H1 (cell line): Measurements from ENCODE around the gene UVSSA. TPM values are rescaled to one million over a fixed set of nuclear protein-coding genes. Genes with fewer than 3 reads are reported as not detected.

Experiments
- CTCF ChIA-PET: fragments of 300-600 bp; sonication (Branson Sonifier 250); formaldehyde crosslinking; loops from one replicate; lab custom pipeline; 2021; ENCODE audit not compliant: partially characterized antibody; lab: Charles Lee
- POLR2A ChIA-PET: fragments of 300-600 bp; sonication (Branson Sonifier 250); formaldehyde crosslinking; loops from one replicate; lab custom pipeline; 2021; ENCODE audit warnings: inconsistent platforms; ENCODE audit not compliant: partially characterized antibody; lab: Charles Lee
- DNase-seq, 2 experiments: peaks; one replicate each; pipeline versions ENCODE4 v3.0.0 to v3.0.0-alpha.2; 2010 to 2022; ENCODE audit warnings: low spot score in 2 of 2, low read depth in 1 of 2, mixed read lengths in 1 of 2
- FAIRE-seq: peaks from 2 replicates; lab custom pipeline; 2011; peaks lifted over from hg19 to GRCh38; lab: Jason Lieb, UNC
- H2AFZ ChIP-seq: 2 replicates; pipeline ENCODE4 v1.8.1; 2012; ENCODE audit warnings: low read length, inconsistent platforms
- H2AK5ac ChIP-seq: 2 replicates; pipeline ENCODE4 v1.6.1; 2013; ENCODE audit warnings: low read depth, low read length
- H2BK120ac ChIP-seq: replicated peaks from 2 replicates; pipeline ENCODE3; 2013; ENCODE audit warnings: low read depth, low read length, inconsistent platforms
- H2BK12ac ChIP-seq: 2 replicates; pipeline ENCODE4 v1.6.1; 2013; ENCODE audit warnings: low read depth, low read length
- H2BK15ac ChIP-seq: 2 replicates; pipeline ENCODE4 v1.6.1; 2013; ENCODE audit warnings: low read length
- H2BK20ac ChIP-seq: 2 replicates; pipeline ENCODE4 v1.6.1; 2013; ENCODE audit warnings: low read length
- H2BK5ac ChIP-seq: 2 replicates; pipeline ENCODE4 v1.6.1; 2013; ENCODE audit warnings: low read depth, low read length
- H3K14ac ChIP-seq: 2 replicates; pipeline ENCODE4 v1.6.1; 2013; ENCODE audit warnings: inconsistent platforms; ENCODE audit not compliant: insufficient read length
- H3K18ac ChIP-seq: 2 replicates; pipeline ENCODE4 v1.6.1; 2013; ENCODE audit warnings: low read length; ENCODE audit errors: extremely low read depth
- H3K23ac ChIP-seq: 2 replicates; pipeline ENCODE4 v1.6.1; 2013; ENCODE audit warnings: inconsistent platforms; ENCODE audit not compliant: insufficient read length
- H3K23me2 ChIP-seq: 2 replicates; pipeline ENCODE4 v1.6.1; 2013; ENCODE audit warnings: low read depth, low read length
- H3K27ac ChIP-seq: 2 replicates; pipeline ENCODE4 v1.6.1; 2011; ENCODE audit warnings: low read depth, low read length, inconsistent platforms
- H3K27me3 ChIP-seq, 4 experiments: replicated peaks in 1 of 4; 1 replicate in 1 of 4; 2 replicates in 3 of 4; pipeline versions ENCODE4 v1.6.1 to v1.8.1; 2011 to 2013; ENCODE audit warnings: low read length in 3 of 4, mild to moderate bottlenecking in 3 of 4, inconsistent platforms in 2 of 4, mixed read lengths in 2 of 4, moderate library complexity in 1 of 4; ENCODE audit not compliant: control insufficient read depth in 3 of 4, insufficient read depth in 3 of 4; ENCODE audit errors: extremely low read depth in 1 of 4
- H3K36me3 ChIP-seq, 4 experiments: 2 replicates each; pipeline versions ENCODE4 v1.6.1 to v1.8.1; 2011 to 2013; ENCODE audit warnings: mild to moderate bottlenecking in 4 of 4, low read length in 3 of 4, moderate library complexity in 2 of 4, control low read depth in 1 of 4, inconsistent platforms in 1 of 4; ENCODE audit not compliant: insufficient read depth in 4 of 4, control insufficient read depth in 2 of 4
- H3K4ac ChIP-seq: replicated peaks from 2 replicates; pipeline ENCODE3; 2013; ENCODE audit warnings: low read length, low read depth, mixed read lengths, inconsistent platforms; ENCODE audit not compliant: insufficient read length
- H3K4me1 ChIP-seq, 4 experiments: replicated peaks in 1 of 4; 1 replicate in 1 of 4; 2 replicates in 3 of 4; pipeline versions ENCODE4 v1.6.1 to v1.8.1; 2011 to 2013; ENCODE audit warnings: low read length in 3 of 4, inconsistent platforms in 2 of 4, mixed read lengths in 1 of 4; ENCODE audit not compliant: insufficient read depth in 4 of 4, control insufficient read depth in 3 of 4
- H3K4me2 ChIP-seq, 2 experiments: 2 replicates each; pipeline versions ENCODE4 v1.6.1 to v1.8.1; 2011 to 2013; ENCODE audit warnings: low read depth in 2 of 2, low read length in 2 of 2, control low read depth in 1 of 2, inconsistent platforms in 1 of 2, mild to moderate bottlenecking in 1 of 2; ENCODE audit not compliant: insufficient read depth in 1 of 2
- H3K4me3 ChIP-seq, 4 experiments: fragments of 200-600, 300-600 bp in 1 of 4; sonication (generic), shearing (Covaris generic), sonication (Bioruptor Twin) in 1 of 4; 2 replicates each; pipeline versions ENCODE4 v1.5.1 to v1.8.1; 2011 to 2016; ENCODE audit warnings: low read length in 4 of 4, low read depth in 3 of 4, control low read depth in 2 of 4, inconsistent platforms in 2 of 4, mild to moderate bottlenecking in 2 of 4, mixed read lengths in 1 of 4, moderate library complexity in 1 of 4; ENCODE audit not compliant: insufficient read depth in 2 of 4; ENCODE audit errors: extremely low read depth in 1 of 4
- H3K56ac ChIP-seq: replicated peaks from 2 replicates; pipeline ENCODE3; 2013; ENCODE audit warnings: low read depth, mild to moderate bottlenecking, mixed read lengths, low read length, inconsistent platforms; ENCODE audit not compliant: insufficient read length
- H3K79me1 ChIP-seq: 2 replicates; pipeline ENCODE4 v1.6.1; 2013; ENCODE audit warnings: low read depth, low read length, control low read depth
- H3K79me2 ChIP-seq, 2 experiments: 2 replicates each; pipeline versions ENCODE4 v1.6.1 to v1.8.1; 2012 to 2013; ENCODE audit warnings: low read length in 2 of 2, mild to moderate bottlenecking in 2 of 2, inconsistent platforms in 1 of 2; ENCODE audit not compliant: insufficient read depth in 2 of 2, control insufficient read depth in 1 of 2
- H3K9ac ChIP-seq, 4 experiments: replicated peaks in 1 of 4; 1 replicate in 1 of 4; 2 replicates in 3 of 4; pipeline versions ENCODE4 v1.6.1 to v1.8.1; 2011 to 2013; ENCODE audit warnings: low read depth in 3 of 4, low read length in 3 of 4, control low read depth in 2 of 4, mild to moderate bottlenecking in 2 of 4, moderate library complexity in 2 of 4, inconsistent platforms in 1 of 4; ENCODE audit errors: extremely low read depth in 1 of 4
- H3K9me3 ChIP-seq, 2 experiments: 2 replicates each; pipeline versions ENCODE4 v1.6.1 to v1.8.1; 2012 to 2013; ENCODE audit warnings: mild to moderate bottlenecking in 2 of 2, moderate library complexity in 2 of 2, control low read depth in 1 of 2, inconsistent platforms in 1 of 2, low read depth in 1 of 2, low read length in 1 of 2, mixed read lengths in 1 of 2; ENCODE audit not compliant: insufficient read depth in 2 of 2
- H4K20me1 ChIP-seq, 2 experiments: replicated peaks in 1 of 2; 2 replicates each; pipeline versions ENCODE3 to v1.8.1; 2011 to 2013; ENCODE audit warnings: inconsistent platforms in 2 of 2, low read length in 2 of 2, mild to moderate bottlenecking in 1 of 2; ENCODE audit not compliant: insufficient read depth in 2 of 2, control insufficient read depth in 1 of 2
- H4K5ac ChIP-seq: 2 replicates; pipeline ENCODE4 v1.6.1; 2013; ENCODE audit warnings: low read length, low read depth, mixed read lengths, inconsistent platforms; ENCODE audit not compliant: insufficient read length
- H4K8ac ChIP-seq: 2 replicates; pipeline ENCODE4 v1.8.0; 2013; ENCODE audit warnings: mild to moderate bottlenecking, moderate library complexity, low read length, inconsistent platforms; ENCODE audit not compliant: insufficient read depth; ENCODE audit errors: extremely low read depth
- H4K91ac ChIP-seq: replicated peaks from 2 replicates; pipeline ENCODE3; 2013; ENCODE audit warnings: low read length, mixed read lengths, inconsistent platforms; ENCODE audit not compliant: insufficient read length
- EZH2 ChIP-seq: fragments of 200-600 bp; sonication (generic); IDR thresholded peaks from 2 replicates; pipeline ENCODE4 v1.7.1; 2012; ENCODE audit warnings: low read depth, mild to moderate bottlenecking, moderate library complexity, low read length, inconsistent platforms; ENCODE audit not compliant: severe bottlenecking
- GTF2F1 ChIP-seq: IDR thresholded peaks from 2 replicates; pipeline ENCODE4 v1.6.1; 2012; ENCODE audit warnings: low read depth, low read length, improper control_type of control experiment, borderline replicate concordance
- RAD21 ChIP-seq, 2 experiments: IDR thresholded peaks in 1 of 2; conservative IDR thresholded peaks in 1 of 2; 2 replicates each; pipeline ENCODE4 v1.6.1; 2011; ENCODE audit warnings: low read depth in 2 of 2, low read length in 2 of 2, improper control_type of control experiment in 1 of 2, inconsistent platforms in 1 of 2, mild to moderate bottlenecking in 1 of 2, moderate library complexity in 1 of 2
- RFX5 ChIP-seq: IDR thresholded peaks from 2 replicates; pipeline ENCODE4 v1.6.1; 2011; ENCODE audit warnings: low read depth, low read length, improper control_type of control experiment, borderline replicate concordance
- SP2 ChIP-seq: IDR thresholded peaks from 2 replicates; pipeline ENCODE4 v1.6.1; 2012; ENCODE audit warnings: mild to moderate bottlenecking, low read length, inconsistent platforms
- SRF ChIP-seq: IDR thresholded peaks from 2 replicates; pipeline ENCODE4 v1.6.1; 2011; ENCODE audit warnings: mild to moderate bottlenecking, low read depth, low read length, moderate library complexity
- SUZ12 ChIP-seq: fragments of 200-600 bp; sonication (generic); IDR thresholded peaks from 2 replicates; pipeline ENCODE4 v1.6.1; 2012; ENCODE audit warnings: mild to moderate bottlenecking, inconsistent platforms, low read length, moderate library complexity, mixed read lengths
- WGBS, 2 experiments: shearing (Covaris generic) in 1 of 2; methylation state at CpG; one replicate each; pipeline versions ENCODE4 v1.1.6 to v1.1.7; 2013 to 2015; ENCODE audit warnings: low lambda C conversion rate in 2 of 2, mixed read lengths in 2 of 2, inconsistent platforms in 1 of 2, low coverage in 1 of 2, missing lambda C conversion rate in 1 of 2; ENCODE audit not compliant: insufficient replicate concordance in 2 of 2, insufficient coverage in 1 of 2, insufficient read length in 1 of 2; ENCODE audit errors: extremely low coverage in 1 of 2, missing lambda C conversion rate in 1 of 2; 5-methylcytosine and 5-hydroxymethylcytosine counted together
- polyA plus RNA-seq, 7 experiments: library from polyadenylated mRNA; depleted of rRNA in 3 of 7; stranded (reverse) in 5 of 7; unstranded in 2 of 7; fragments of >200 nt in 5 of 7; fragments of 200-250 nt in 2 of 7; gene quantifications; 1 replicate in 5 of 7; 2 replicates in 1 of 7; 4 replicates in 1 of 7; pipeline versions ENCODE4 v1.2.1 to v1.2.3, GENCODE V29; 2011 to 2013; ENCODE audit warnings: missing spikeins in 2 of 7, mixed read lengths in 2 of 7
- total RNA-seq: library from RNA; stranded (reverse); fragmentation: NEBNext Ultra II Directional; extraction: Animal tissue kit (Norgen Biotek cat#: 25700); gene quantifications from 2 replicates; pipeline ENCODE4 v1.2.1, GENCODE V29; 2021

Gene UVSSA
- total and polyA plus RNA-seq, 2 of the 8 experiments (the other 6 are each of a cell fraction or from before 2014, with no cell fraction given), result 14.5 to 19.4 TPM

GRCh38 chr4:1359144-1359501 lies 12.1 kb downstream of the UVSSA start:
- CTCF ChIA-PET, result interaction anchor here (0.9 to 2.5 kb wide), 2 partner anchors 141 to 154 kb away, joined by 3 to 6 read pairs; no protein-coding TSS in a partner anchor
- DNase-seq (no peak), FAIRE-seq (no peak)
- Histone ChIP-seq H4K8ac (no peak overlapping the region), H3K9me3 (no peaks in the 10 kb centered on the region), H3K36me3 (peaks cover 0 to 21% (median 0%) of the 10 kb centered on the region in 4 experiments; a peak in 2 of 8 replicates), H4K5ac (no peak overlapping the region), H3K4me1 (no peaks in the 10 kb centered on the region; a peak in 1 of 7 replicates), H3K9ac (no peak overlapping the region), H3K23me2 (no peaks in the 10 kb centered on the region), H3K79me1 (no peaks in the 10 kb centered on the region; the same call in 1 of the 2 replicates), H3K56ac (no peak overlapping the region), H2AFZ (no peak overlapping the region), H2BK120ac (no peak overlapping the region), H2BK20ac (no peak overlapping the region), H3K18ac (no peak overlapping the region), H2BK5ac (no peak overlapping the region), H3K27me3 (no peaks in the 10 kb centered on the region), H3K4me3 (no peak overlapping the region), H3K23ac (no peak overlapping the region), H2BK15ac (no peak overlapping the region), H4K91ac (no peak overlapping the region), H3K27ac (no peak overlapping the region), H3K4ac (no peak overlapping the region), H3K79me2 (no peaks in the 10 kb centered on the region), H2AK5ac (no peak overlapping the region), H3K14ac (no peak overlapping the region), H3K4me2 (no peak overlapping the region), H2BK12ac (no peak overlapping the region), H4K20me1 (peaks cover 3 to 15% of the 10 kb centered on the region in 2 experiments)
- 94% methylated on average over 14 of the region's 14 CpGs; no CpG with 5 or more reads in 1 of the 2 experiments for WGBS, 2 experiments
- POLR2A ChIA-PET, result no interaction called here
- TF ChIP-seq GTF2F1 (no peak), SUZ12 (no peak), RAD21 (IDR thresholded peaks at IDR 0.05 in 1 of 2, conservative IDR thresholded peaks at IDR 0.05 in 1 of 2; ENCODE audit: low read depth in 2 of 2, low read length in 2 of 2) (no peak), SRF (no peak), RFX5 (no peak), EZH2 (no peak), SP2 (no peak)
